NOMO-1 treated with DMSO at 0.1 percent for 48 hours (cell line): ENCODE measurements around the gene TGFBI.

Experiments
- DNase-seq: peaks from one replicate; lab custom pipeline; 2025; ENCODE audit not compliant: unreplicated experiment; lab: John Stamatoyannopoulos, UW

The TGFBI gene

GRCh38 chr5:136025900-136026299, 2.9 kb upstream of the TGFBI start:
- no peak for DNase-seq

GRCh38 chr5:136026636-136027035, 2.2 kb upstream of the TGFBI start:
- no peak for DNase-seq

- no peak for DNase-seq
These were observed 1.5 kb upstream of the TGFBI start for GRCh38 chr5:136027311-136027710.

GRCh38 chr5:136028090-136028489, 698 bp upstream of the TGFBI start:
- DNase-seq = no peak

- DNase-seq = no peak
These were observed 1.5 kb downstream of the TGFBI start for GRCh38 chr5:136030252-136030651.

GRCh38 chr5:136030956-136031611, 2.3 kb downstream of the TGFBI start:
- DNase-seq = no peak

GRCh38 chr5:136031711-136032110, 2.9 kb downstream of the TGFBI start:
- DNase-seq = no peak

GRCh38 chr5:136032564-136032963, 3.8 kb downstream of the TGFBI start:
- DNase-seq = no peak

- no peak for DNase-seq
These were observed 4.4 kb downstream of the TGFBI start for GRCh38 chr5:136033234-136033633.

- DNase-seq = peak; percentile 41
These were observed 5.1 kb downstream of the TGFBI start for GRCh38 chr5:136033848-136034247.

- DNase-seq = peak; percentile 28
These were observed 5.7 kb downstream of the TGFBI start for GRCh38 chr5:136034492-136034891.

GRCh38 chr5:136034984-136035383, 6.2 kb downstream of the TGFBI start:
- no peak for DNase-seq

- no peak for DNase-seq
These were observed 7.0 kb downstream of the TGFBI start for GRCh38 chr5:136035837-136036236.

GRCh38 chr5:136036293-136036911, 7.6 kb downstream of the TGFBI start:
- no peak for DNase-seq

GRCh38 chr5:136037001-136037705, 8.4 kb downstream of the TGFBI start:
- DNase-seq = peak; percentile 92

GRCh38 chr5:136038635-136039034, 9.8 kb downstream of the TGFBI start:
- DNase-seq = no peak

- DNase-seq = no peak
These were observed 10.4 kb downstream of the TGFBI start for GRCh38 chr5:136039202-136039601.

- DNase-seq = no peak
These were observed 12.1 kb downstream of the TGFBI start for GRCh38 chr5:136040746-136041415.

- no peak for DNase-seq
These were observed 13.4 kb downstream of the TGFBI start for GRCh38 chr5:136042156-136042555.

- DNase-seq = peak; percentile 82
These were observed 13.9 kb downstream of the TGFBI start for GRCh38 chr5:136042665-136043121.

GRCh38 chr5:136043551-136043950, 14.8 kb downstream of the TGFBI start:
- no peak for DNase-seq
